SK-N-SH (cell line): ENCODE data around the gene COL25A1. TPM values are rescaled to one million over a fixed set of nuclear protein-coding genes. Genes with fewer than 3 reads are reported as not detected.

Experiments
- CTCF ChIA-PET: fragments of 300-600, 350-600 bp; formaldehyde crosslinking; extraction: SDS; loops from one replicate; lab custom pipeline; 2021; lab: Yijun Ruan, JAX
- POLR2A ChIA-PET: fragments of 350-600 bp; sonication (Branson Sonifier 250); formaldehyde crosslinking; extraction: SDS; loops from one replicate; lab custom pipeline; 2020; ENCODE audit warnings: antibody characterized with exemption, inconsistent platforms; lab: Yijun Ruan, JAX
- DNase-seq: peaks from one replicate; pipeline ENCODE4 v3.0.0; 2012
- H2AFZ ChIP-seq: fragments of 200-600 bp; sonication (generic); 2 replicates; pipeline ENCODE4 v1.8.1; 2016; ENCODE audit warnings: antibody characterized with exemption, mild to moderate bottlenecking, low read depth
- H3F3A ChIP-seq: fragments of 200-600 bp; sonication (generic); replicated peaks from 2 replicates; pipeline ENCODE3; 2016; ENCODE audit warnings: antibody characterized with exemption, mild to moderate bottlenecking; ENCODE audit not compliant: insufficient read depth
- H3K27ac ChIP-seq, 2 experiments: fragments of 200-500 bp in 1 of 2; fragments of 200-600 bp in 1 of 2; sonication (Bioruptor generic) in 1 of 2; sonication (generic), shearing (Covaris generic) in 1 of 2; 2 replicates each; pipeline versions ENCODE4 v1.5.1 to v1.6.1; 2014 to 2016; ENCODE audit warnings: low read depth in 2 of 2, inconsistent platforms in 1 of 2, low read length in 1 of 2, mild to moderate bottlenecking in 1 of 2, mixed read lengths in 1 of 2
- H3K27me3 ChIP-seq: fragments of 200-600 bp; sonication (generic), shearing (Covaris generic); 2 replicates; pipeline ENCODE4 v1.6.1; 2016; ENCODE audit warnings: mixed run types; ENCODE audit not compliant: insufficient read depth
- H3K36me3 ChIP-seq, 2 experiments: fragments of 200-500 bp in 1 of 2; fragments of 200-600 bp in 1 of 2; sonication (Bioruptor generic) in 1 of 2; sonication (generic) in 1 of 2; replicated peaks in 1 of 2; 2 replicates each; pipeline versions ENCODE3 to v1.5.1; 2014 to 2016; ENCODE audit warnings: low read length in 1 of 2, mild to moderate bottlenecking in 1 of 2; ENCODE audit not compliant: insufficient read depth in 2 of 2, control insufficient read depth in 1 of 2
- H3K4me1 ChIP-seq, 2 experiments: fragments of 200-500 bp in 1 of 2; fragments of 200-600 bp in 1 of 2; sonication (Bioruptor generic) in 1 of 2; sonication (generic), shearing (Covaris generic) in 1 of 2; 2 replicates each; pipeline versions ENCODE4 v1.5.1 to v1.6.1; 2014 to 2016; ENCODE audit warnings: low read depth in 1 of 2, low read length in 1 of 2, mixed run types in 1 of 2; ENCODE audit not compliant: insufficient read depth in 2 of 2, control insufficient read depth in 1 of 2
- H3K4me2 ChIP-seq: fragments of 200-600 bp; sonication (generic), shearing (Covaris generic); 2 replicates; pipeline ENCODE4 v1.6.1; 2017; ENCODE audit warnings: mixed run types
- H3K4me3 ChIP-seq, 2 experiments: fragments of 200-500 bp in 1 of 2; fragments of 200-600 bp in 1 of 2; sonication (Bioruptor generic) in 1 of 2; sonication (generic), shearing (Covaris generic) in 1 of 2; 2 replicates each; pipeline versions ENCODE4 v1.5.1 to v1.8.1; 2014 to 2016; ENCODE audit warnings: low read depth in 2 of 2, inconsistent platforms in 1 of 2, low read length in 1 of 2, mild to moderate bottlenecking in 1 of 2, mixed read lengths in 1 of 2, moderate library complexity in 1 of 2
- H3K79me2 ChIP-seq: fragments of 200-600 bp; sonication (generic); 2 replicates; pipeline ENCODE4 v1.8.1; 2017; ENCODE audit warnings: mild to moderate bottlenecking; ENCODE audit not compliant: insufficient read depth
- H3K9ac ChIP-seq: fragments of 200-600 bp; sonication (generic); 2 replicates; pipeline ENCODE4 v1.6.1; 2017; ENCODE audit warnings: mixed run types
- H3K9me2 ChIP-seq: fragments of 200-600 bp; sonication (generic); 2 replicates; pipeline ENCODE4 v1.6.1; 2017; ENCODE audit warnings: mixed run types
- H3K9me3 ChIP-seq: fragments of 200-600 bp; sonication (generic); 2 replicates; pipeline ENCODE4 v1.6.1; 2017; ENCODE audit warnings: mixed run types, mild to moderate bottlenecking, moderate library complexity
- H4K20me1 ChIP-seq: fragments of 200-600 bp; sonication (generic); 2 replicates; pipeline ENCODE4 v1.6.1; 2017; ENCODE audit warnings: mild to moderate bottlenecking, mixed run types; ENCODE audit not compliant: insufficient read depth
- CHD2 ChIP-seq: fragments of 150-350 bp; IDR thresholded peaks from 2 replicates; pipeline ENCODE4 v1.6.1; 2018; ENCODE audit warnings: low read length; ENCODE audit not compliant: partially characterized antibody
- CTCF ChIP-seq: fragments of 200-600 bp; sonication (generic); IDR thresholded peaks from 2 replicates; pipeline ENCODE4 v1.6.1; 2017; ENCODE audit warnings: antibody characterized with exemption, mild to moderate bottlenecking, moderate library complexity
- ELF1 ChIP-seq: IDR thresholded peaks from 2 replicates; pipeline ENCODE4 v1.4.0; 2012
- EP300 ChIP-seq, 2 experiments: IDR thresholded peaks; 2 replicates each; pipeline versions ENCODE4 v1.4.0 to v1.6.1; 2012; ENCODE audit warnings: borderline replicate concordance in 1 of 2, low read depth in 1 of 2, low read length in 1 of 2
- FOSL2 ChIP-seq: IDR thresholded peaks from 2 replicates; pipeline ENCODE4 v1.4.0; 2012; ENCODE audit warnings: low read depth, mild to moderate bottlenecking, moderate library complexity, borderline replicate concordance
- FOXM1 ChIP-seq: IDR thresholded peaks from 2 replicates; pipeline ENCODE4 v1.4.0; 2012; ENCODE audit warnings: low read depth, mild to moderate bottlenecking
- GATA2 ChIP-seq: sonication (generic); formaldehyde crosslinking; IDR thresholded peaks from 2 replicates; pipeline ENCODE4 v1.5.0; 2020; ENCODE audit warnings: mild to moderate bottlenecking, missing genetic modification reagents
- MAX ChIP-seq: IDR thresholded peaks from 2 replicates; pipeline ENCODE4 v1.4.0; 2012; ENCODE audit warnings: low read depth
- RAD21 ChIP-seq: IDR thresholded peaks from 2 replicates; pipeline ENCODE4 v1.6.1; 2012; ENCODE audit warnings: mild to moderate bottlenecking, low read length
- RCOR1 ChIP-seq: fragments of 150-350 bp; IDR thresholded peaks from 2 replicates; pipeline ENCODE4 v1.6.1; 2017; ENCODE audit warnings: antibody characterized with exemption, low read length
- REST ChIP-seq: IDR thresholded peaks from 2 replicates; pipeline ENCODE4 v1.6.1; 2012; ENCODE audit warnings: mild to moderate bottlenecking, low read depth, low read length, moderate library complexity
- RFX5 ChIP-seq: IDR thresholded peaks from 2 replicates; pipeline ENCODE4 v1.6.1; 2012; ENCODE audit warnings: mild to moderate bottlenecking, improper control_type of control experiment, low read length
- RXRA ChIP-seq: IDR thresholded peaks from 2 replicates; pipeline ENCODE4 v1.4.0; 2012; ENCODE audit warnings: low read depth, mild to moderate bottlenecking, borderline replicate concordance
- SMC3 ChIP-seq: IDR thresholded peaks from 2 replicates; pipeline ENCODE4 v1.6.1; 2012; ENCODE audit warnings: low read depth, low read length, improper control_type of control experiment
- TAF1 ChIP-seq: IDR thresholded peaks from 2 replicates; pipeline ENCODE4 v1.6.1; 2012; ENCODE audit warnings: low read depth, mild to moderate bottlenecking, low read length, moderate library complexity, borderline replicate concordance
- TEAD4 ChIP-seq: IDR thresholded peaks from 2 replicates; pipeline ENCODE4 v1.4.0; 2012; ENCODE audit warnings: mild to moderate bottlenecking, borderline replicate concordance; ENCODE audit not compliant: insufficient read depth
- USF1 ChIP-seq: IDR thresholded peaks from 2 replicates; pipeline ENCODE4 v1.4.0; 2012; ENCODE audit warnings: low read depth, borderline replicate concordance
- YY1 ChIP-seq: IDR thresholded peaks from 2 replicates; pipeline ENCODE4 v1.4.0; 2012; ENCODE audit warnings: low read depth, mild to moderate bottlenecking
- ZBTB33 ChIP-seq: IDR thresholded peaks from 2 replicates; pipeline ENCODE4 v1.4.0; 2012; ENCODE audit warnings: low read depth, borderline replicate concordance
- WGBS: methylation state at CpG from one replicate; pipeline ENCODE4 v1.1.6; 2017; ENCODE audit warnings: low lambda C conversion rate; 5-methylcytosine and 5-hydroxymethylcytosine counted together
- polyA plus RNA-seq, 3 experiments: library from polyadenylated mRNA; depleted of rRNA; stranded (reverse); fragments of >200 nt; gene quantifications; 2 replicates each; pipeline ENCODE4 v1.2.3, GENCODE V29; 2012

The COL25A1 gene
- polyA plus RNA-seq, 1 of the 3 experiments (the other 2 are of a cell fraction) = not detected

GRCh38 chr4:108881986-108882385, 420.5 kb downstream of the COL25A1 start:
- Histone ChIP-seq H3K79me2 (no peaks in the 10 kb centered on the region), H3K9me3 (no peaks in the 10 kb centered on the region), H3K27me3 (no peaks in the 10 kb centered on the region), H3K4me3 (no peak overlapping the region), H4K20me1 (no peaks in the 10 kb centered on the region), H3F3A (peaks cover 21% of the 10 kb centered on the region), H3K4me1 (peaks cover 0 to 58% of the 10 kb centered on the region in 2 experiments; a peak in 3 of 4 replicates), H3K9ac (no peak overlapping the region), H2AFZ (no peak overlapping the region), H3K9me2 (no peaks in the 10 kb centered on the region), H3K4me2 (no peak overlapping the region), H3K36me3 (no peaks in the 10 kb centered on the region), H3K27ac (peak overlapping the region in 1 of 2 experiments; percentile 54; a peak in 3 of 4 replicates)
- CTCF ChIA-PET = interaction anchor here (1.1 kb wide), 1 partner anchor 822 kb away, joined by 3 read pairs; no protein-coding TSS in a partner anchor
- POLR2A ChIA-PET = no interaction called here
- no peak for TF ChIP-seq GATA2 (CRISPR knock-in tag)
- no peak for TF ChIP-seq MAX
- no peak for TF ChIP-seq RAD21
- no peak for TF ChIP-seq YY1
- TF ChIP-seq REST = no peak
- no peak for TF ChIP-seq ELF1
- TF ChIP-seq RCOR1 = no peak
- no peak for TF ChIP-seq CTCF
- TF ChIP-seq SMC3 = no peak
- TF ChIP-seq ZBTB33 = no peak
- TF ChIP-seq FOXM1 = no peak
- no peak for TF ChIP-seq CHD2
- no peak for TF ChIP-seq FOSL2
- TF ChIP-seq TAF1 = no peak
- TF ChIP-seq RFX5 = no peak
- no peak for TF ChIP-seq RXRA
- TF ChIP-seq USF1 = no peak
- no peak for TF ChIP-seq EP300 (IDR thresholded peaks at IDR 0.05; ENCODE audit: borderline replicate concordance in 1 of 2, low read depth in 1 of 2, low read length in 1 of 2)
- no peak for TF ChIP-seq TEAD4
- 10% methylated on average over 4 of the region's 4 CpGs for WGBS
- DNase-seq = no peak
